WTC11 (cell line): ENCODE measurements around the gene HIVEP2. TPM values are rescaled to one million over a fixed set of nuclear protein-coding genes. Genes with fewer than 3 reads are reported as not detected.

ENCODE experiments used
- ATAC-seq: fragments of 200-7000 bp; cut with Tn5 transposase; 2 replicates; pipeline ENCODE4 v1.10.0; 2021; ENCODE audit warnings: mild to moderate bottlenecking, moderate library complexity
- CTCF ChIA-PET: fragments of 300-600 bp; sonication (Branson Sonifier 250); formaldehyde crosslinking; loops from one replicate; lab custom pipeline; 2021; ENCODE audit warnings: antibody characterized with exemption; lab: Charles Lee
- POLR2A ChIA-PET: fragments of 350-600 bp; sonication (Branson Sonifier 250); formaldehyde crosslinking; loops from one replicate; lab custom pipeline; 2021; ENCODE audit warnings: antibody characterized with exemption; lab: Charles Lee
- DNase-seq: peaks from one replicate; pipeline ENCODE4 v3.0.0; 2021; ENCODE audit warnings: low spot score
- H3K27ac Mint-ChIP-seq: 2 replicates; pipeline ENCODE4 v1.8.0; 2021; ENCODE audit warnings: mixed read lengths
- H3K27me3 Mint-ChIP-seq: 2 replicates; pipeline ENCODE4 v1.8.0; 2021; ENCODE audit warnings: low read depth, mild to moderate bottlenecking, moderate library complexity, mixed read lengths
- H3K36me3 Mint-ChIP-seq: 2 replicates; pipeline ENCODE4 v1.8.0; 2021; ENCODE audit warnings: mixed read lengths
- H3K4me1 Mint-ChIP-seq: 2 replicates; pipeline ENCODE4 v1.8.0; 2022; ENCODE audit warnings: mixed read lengths
- H3K4me3 Mint-ChIP-seq: 2 replicates; pipeline ENCODE4 v1.8.0; 2021; ENCODE audit warnings: mild to moderate bottlenecking, moderate library complexity, mixed read lengths
- H3K9me3 Mint-ChIP-seq: 2 replicates; pipeline ENCODE4 v1.8.0; 2021; ENCODE audit warnings: mixed read lengths
- CBFB ChIP-seq: sonication (generic); formaldehyde crosslinking; IDR thresholded peaks from 2 replicates; pipeline ENCODE4 v1.8.1; 2022; ENCODE audit warnings: mild to moderate bottlenecking, low read depth, missing genetic modification reagents
- E2F1 ChIP-seq: sonication (generic); formaldehyde crosslinking; IDR thresholded peaks from 2 replicates; pipeline ENCODE4 v1.8.0; 2022; ENCODE audit warnings: mild to moderate bottlenecking, missing genetic modification reagents
- EMX1 ChIP-seq: fragments of 250-450 bp; sonication (Bioruptor Pico); IDR thresholded peaks from 2 replicates; pipeline ENCODE4 v1.8.0; 2021; ENCODE audit warnings: mild to moderate bottlenecking
- ERG ChIP-seq: fragments of 250-450 bp; sonication (Bioruptor Pico); IDR thresholded peaks from 2 replicates; pipeline ENCODE4 v1.8.0; 2021; ENCODE audit warnings: mild to moderate bottlenecking
- JAZF1 ChIP-seq: fragments of 250-450 bp; sonication (Bioruptor Pico); IDR thresholded peaks from 2 replicates; pipeline ENCODE4 v1.9.0; 2021; ENCODE audit warnings: moderate library complexity, mild to moderate bottlenecking, inconsistent platforms
- JUN ChIP-seq: sonication (generic); formaldehyde crosslinking; IDR thresholded peaks from 2 replicates; pipeline ENCODE4 v1.8.0; 2023; ENCODE audit warnings: mild to moderate bottlenecking, missing genetic modification reagents
- MLX ChIP-seq: sonication (generic); formaldehyde crosslinking; IDR thresholded peaks from 2 replicates; pipeline ENCODE4 v1.8.1; 2023; ENCODE audit warnings: mild to moderate bottlenecking, missing genetic modification reagents, moderate library complexity
- MYBL2 ChIP-seq: sonication (generic); formaldehyde crosslinking; IDR thresholded peaks from 2 replicates; pipeline ENCODE4 v1.8.1; 2023; ENCODE audit warnings: mild to moderate bottlenecking, moderate library complexity, missing genetic modification reagents
- OVOL2 ChIP-seq: fragments of 250-450 bp; sonication (Bioruptor Pico); IDR thresholded peaks from 2 replicates; pipeline ENCODE4 v1.9.0; 2021; ENCODE audit warnings: mild to moderate bottlenecking, borderline replicate concordance
- PRRX2 ChIP-seq: fragments of 250-450 bp; sonication (Bioruptor Pico); IDR thresholded peaks from 2 replicates; pipeline ENCODE4 v1.8.0; 2021; ENCODE audit warnings: mild to moderate bottlenecking
- TCF7 ChIP-seq: sonication (generic); formaldehyde crosslinking; IDR thresholded peaks from 2 replicates; pipeline ENCODE4 v1.8.0; 2022; ENCODE audit warnings: mild to moderate bottlenecking, low read depth, missing genetic modification reagents, moderate library complexity
- ZSCAN18 ChIP-seq: fragments of 250-450 bp; sonication (Bioruptor Pico); IDR thresholded peaks from 2 replicates; pipeline ENCODE4 v2.1.2; 2022; ENCODE audit warnings: mild to moderate bottlenecking, moderate library complexity
- total RNA-seq: library from RNA; stranded (reverse); gene quantifications from 3 replicates; pipeline ENCODE4 v1.2.3, GENCODE V29; 2021
- TF ChIP-seq, protein P1 (sequence below): sonication (generic); formaldehyde crosslinking; IDR thresholded peaks from 2 replicates; pipeline ENCODE4 v1.8.1; 2023; ENCODE audit warnings: mild to moderate bottlenecking, moderate library complexity, missing genetic modification reagents

HIVEP2 gene
- total RNA-seq, 1 experiment from 2014 or later = 11.5 TPM

DNA sequence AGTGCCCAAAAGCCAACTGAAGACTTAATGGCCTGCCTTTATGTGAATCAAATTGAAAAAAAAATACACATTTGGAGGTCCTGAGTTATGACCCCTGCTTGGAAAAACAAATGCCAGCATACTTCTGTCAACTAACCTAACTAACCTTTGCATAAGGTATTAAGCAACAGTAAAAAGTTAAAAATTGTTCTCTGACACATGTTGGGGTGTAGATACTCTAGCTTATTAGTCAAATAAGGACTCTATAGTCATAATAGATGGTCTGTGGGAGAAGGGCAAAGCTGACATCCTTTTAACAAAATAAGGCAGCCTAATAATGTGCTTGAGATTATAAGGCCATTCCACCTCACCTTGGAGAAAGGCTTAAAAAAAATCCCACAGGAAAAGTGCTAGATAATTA is 140.5 kb downstream of the HIVEP2 start:
- TF ChIP-seq ZSCAN18 (CRISPR knock-in tag) = no peak
- TF ChIP-seq MLX = no peak
- TF ChIP-seq JAZF1 = no peak
- no peak for TF ChIP-seq CBFB (CRISPR knock-in tag)
- Mint-ChIP-seq H3K4me1 (peaks cover 7% of the 10 kb centered on the region), H3K4me3 (no peak overlapping the region)

GRCh38 chr6:142803495-142804058 is 141.4 kb downstream of the HIVEP2 start:
- ChIA-PET POLR2A (no interaction called here), CTCF (no interaction called here)
- DNase-seq (no peak), ATAC-seq (no peak)
- H3K36me3 Mint-ChIP-seq = no peaks in the 10 kb centered on the region
- no peak for TF ChIP-seq JUN (CRISPR knock-in tag)
- TF ChIP-seq E2F1 (CRISPR knock-in tag) = no peak
- TF ChIP-seq EMX1 (CRISPR knock-in tag) = no peak
- peaks cover 7% of the 10 kb centered on the region for H3K4me1 Mint-ChIP-seq
- H3K27me3 Mint-ChIP-seq = no peaks in the 10 kb centered on the region
- H3K4me3 Mint-ChIP-seq = no peak overlapping the region
- H3K27ac Mint-ChIP-seq = no peak overlapping the region
- 0 out of 2 replicates have a peak, but pooled peaks cover 3% of the 10 kb centered on the region for H3K9me3 Mint-ChIP-seq

More for the DNA sequence above, 140.5 kb downstream of the HIVEP2 start:
- CTCF ChIA-PET = interaction anchor here (1.0 kb wide), 1 partner anchor 58 kb away, joined by 3 read pairs; no protein-coding TSS in a partner anchor
- ATAC-seq = no peak
- H3K9me3 Mint-ChIP-seq = 0 out of 2 replicates have a peak, but pooled peaks cover 3% of the 10 kb centered on the region
- POLR2A ChIA-PET = no interaction called here
- no peak overlapping the region for H3K27ac Mint-ChIP-seq
- DNase-seq = no peak
- no peaks in the 10 kb centered on the region for H3K27me3 Mint-ChIP-seq
- H3K36me3 Mint-ChIP-seq = no peaks in the 10 kb centered on the region

DNA sequence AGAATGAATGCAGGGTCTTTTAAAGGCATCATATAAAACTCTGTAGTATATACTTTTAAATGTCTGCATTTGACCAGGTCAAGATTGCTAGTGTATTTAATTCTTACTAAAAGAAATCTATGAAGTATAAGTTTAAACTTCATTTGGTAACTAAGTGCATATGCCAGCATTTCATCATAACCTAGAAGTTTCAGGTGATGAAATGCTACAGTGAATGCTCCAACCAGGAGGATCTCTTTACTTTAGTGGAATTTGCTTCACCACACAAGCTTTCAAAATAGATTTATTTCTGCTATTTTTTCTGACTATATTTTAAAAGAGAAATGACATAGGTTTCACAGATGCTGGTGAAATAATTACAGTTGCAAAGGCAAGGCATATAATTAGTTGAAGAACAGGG is 141.9 kb downstream of the HIVEP2 start:
- ChIA-PET CTCF (no interaction called here), POLR2A (no interaction called here)
- Mint-ChIP-seq H3K9me3 (0 out of 2 replicates have a peak, but pooled peaks cover 2% of the 10 kb centered on the region), H3K4me3 (no peak overlapping the region), H3K27me3 (no peaks in the 10 kb centered on the region), H3K4me1 (peaks cover 7% of the 10 kb centered on the region), H3K27ac (no peak overlapping the region), H3K36me3 (no peaks in the 10 kb centered on the region)
- DNase-seq (no peak), ATAC-seq (no peak)
- TF ChIP-seq MYBL2 = no peak
- no peak for TF ChIP-seq TCF7 (CRISPR knock-in tag)
- no peak for TF ChIP-seq PRRX2 (CRISPR knock-in tag)
- TF ChIP-seq MLX = no peak
- TF ChIP-seq, protein P1, sequence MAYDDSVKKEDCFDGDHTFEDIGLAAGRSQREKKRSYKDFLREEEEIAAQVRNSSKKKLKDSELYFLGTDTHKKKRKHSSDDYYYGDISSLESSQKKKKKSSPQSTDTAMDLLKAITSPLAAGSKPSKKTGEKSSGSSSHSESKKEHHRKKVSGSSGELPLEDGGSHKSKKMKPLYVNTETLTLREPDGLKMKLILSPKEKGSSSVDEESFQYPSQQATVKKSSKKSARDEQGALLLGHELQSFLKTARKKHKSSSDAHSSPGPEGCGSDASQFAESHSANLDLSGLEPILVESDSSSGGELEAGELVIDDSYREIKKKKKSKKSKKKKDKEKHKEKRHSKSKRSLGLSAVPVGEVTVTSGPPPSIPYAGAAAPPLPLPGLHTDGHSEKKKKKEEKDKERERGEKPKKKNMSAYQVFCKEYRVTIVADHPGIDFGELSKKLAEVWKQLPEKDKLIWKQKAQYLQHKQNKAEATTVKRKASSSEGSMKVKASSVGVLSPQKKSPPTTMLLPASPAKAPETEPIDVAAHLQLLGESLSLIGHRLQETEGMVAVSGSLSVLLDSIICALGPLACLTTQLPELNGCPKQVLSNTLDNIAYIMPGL = no peak
- TF ChIP-seq OVOL2 (CRISPR knock-in tag) = no peak
- no peak for TF ChIP-seq ERG (CRISPR knock-in tag)
